ENCODE results near the gene TPM1.

DNA sequence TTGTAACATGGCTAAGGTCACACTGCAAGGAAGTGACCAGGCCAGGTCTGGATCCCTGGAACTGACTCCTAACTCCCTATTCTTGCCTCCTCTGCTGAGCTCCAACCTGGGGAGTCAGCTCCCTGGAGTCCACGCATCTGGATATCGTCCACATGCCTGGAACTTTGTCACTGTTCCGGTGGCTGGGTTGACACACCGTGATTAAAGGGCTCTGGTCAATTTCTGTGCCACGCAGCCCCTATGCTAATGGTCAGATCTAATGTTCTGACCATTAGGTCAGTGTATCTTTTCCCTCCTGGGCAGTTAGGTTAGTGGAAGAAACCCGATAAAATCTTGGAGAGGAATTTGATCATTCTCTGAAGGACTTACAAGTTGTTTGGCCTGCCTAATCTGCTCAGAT, 1.6 kb upstream of the TPM1 start:
- no peak for TF ChIP-seq POLR2A (IDR thresholded peaks at IDR 0.05)
- TF ChIP-seq, protein P1, sequence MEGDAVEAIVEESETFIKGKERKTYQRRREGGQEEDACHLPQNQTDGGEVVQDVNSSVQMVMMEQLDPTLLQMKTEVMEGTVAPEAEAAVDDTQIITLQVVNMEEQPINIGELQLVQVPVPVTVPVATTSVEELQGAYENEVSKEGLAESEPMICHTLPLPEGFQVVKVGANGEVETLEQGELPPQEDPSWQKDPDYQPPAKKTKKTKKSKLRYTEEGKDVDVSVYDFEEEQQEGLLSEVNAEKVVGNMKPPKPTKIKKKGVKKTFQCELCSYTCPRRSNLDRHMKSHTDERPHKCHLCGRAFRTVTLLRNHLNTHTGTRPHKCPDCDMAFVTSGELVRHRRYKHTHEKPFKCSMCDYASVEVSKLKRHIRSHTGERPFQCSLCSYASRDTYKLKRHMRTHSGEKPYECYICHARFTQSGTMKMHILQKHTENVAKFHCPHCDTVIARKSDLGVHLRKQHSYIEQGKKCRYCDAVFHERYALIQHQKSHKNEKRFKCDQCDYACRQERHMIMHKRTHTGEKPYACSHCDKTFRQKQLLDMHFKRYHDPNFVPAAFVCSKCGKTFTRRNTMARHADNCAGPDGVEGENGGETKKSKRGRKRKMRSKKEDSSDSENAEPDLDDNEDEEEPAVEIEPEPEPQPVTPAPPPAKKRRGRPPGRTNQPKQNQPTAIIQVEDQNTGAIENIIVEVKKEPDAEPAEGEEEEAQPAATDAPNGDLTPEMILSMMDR (IDR thresholded peaks at IDR 0.05 in 4 of 5, conservative IDR thresholded peaks at IDR 0.05 in 1 of 5): no peak

Measured in gastrocnemius medialis (tissue), 4 donors.